HepG2 (cell line): ENCODE results near the gene PTAR1. TPM values are rescaled to one million over a fixed set of nuclear protein-coding genes. Genes with fewer than 3 reads are reported as not detected.

Experiments
- ATF7 ChIP-seq, 2 experiments: fragments of 450-650 bp in 1 of 2; sonication (generic) in 1 of 2; formaldehyde crosslinking in 1 of 2; IDR thresholded peaks; 2 replicates each; pipeline versions ENCODE4 v1.4.0 to v1.6.1; 2016 to 2020; ENCODE audit warnings: antibody characterized with exemption in 1 of 2, mild to moderate bottlenecking in 1 of 2, missing genetic modification reagents in 1 of 2
- DNMT3B ChIP-seq: conservative IDR thresholded peaks from 2 replicates; pipeline ENCODE4 v1.6.1; 2016; ENCODE audit warnings: missing biosample characterization, control low read depth
- ERF ChIP-seq: IDR thresholded peaks from 2 replicates; pipeline ENCODE4 v1.6.1; 2018; ENCODE audit warnings: missing biosample characterization, missing genetic modification reagents
- MAF1 ChIP-seq: sonication (generic); formaldehyde crosslinking; IDR thresholded peaks from 2 replicates; pipeline ENCODE4 v1.5.0; 2020; ENCODE audit warnings: missing genetic modification reagents, borderline replicate concordance
- NBN ChIP-seq: fragments of 450-650 bp; conservative IDR thresholded peaks from 2 replicates; pipeline ENCODE4 v1.6.1; 2017
- NONO ChIP-seq, 2 experiments: fragments of 450-650 bp in 1 of 2; sonication (generic) in 1 of 2; formaldehyde crosslinking in 1 of 2; IDR thresholded peaks in 1 of 2; conservative IDR thresholded peaks in 1 of 2; 2 replicates each; pipeline versions ENCODE4 v1.6.1 to v1.8.0; 2017 to 2022; ENCODE audit warnings: mild to moderate bottlenecking in 1 of 2, missing genetic modification reagents in 1 of 2, moderate library complexity in 1 of 2
- NR1H2 ChIP-seq: sonication (generic); formaldehyde crosslinking; IDR thresholded peaks from 2 replicates; pipeline ENCODE4 v1.8.1; 2022; ENCODE audit warnings: low read depth, missing genetic modification reagents, borderline replicate concordance
- POLR2A ChIP-seq, 2 experiments: IDR thresholded peaks; 2 replicates each; pipeline ENCODE4 v1.6.1; 2011; ENCODE audit warnings: low read depth in 2 of 2, low read length in 2 of 2, mild to moderate bottlenecking in 1 of 2, moderate library complexity in 1 of 2; ENCODE audit not compliant: insufficient read depth in 1 of 2
- POLR2G ChIP-seq: fragments of 200-400 bp; formaldehyde crosslinking; IDR thresholded peaks from 2 replicates; pipeline ENCODE4 v1.6.1; 2018; ENCODE audit warnings: mild to moderate bottlenecking, low read depth, low read length, moderate library complexity
- RELA ChIP-seq: sonication (generic); formaldehyde crosslinking; IDR thresholded peaks from 2 replicates; pipeline ENCODE4 v1.4.0; 2020; ENCODE audit warnings: missing genetic modification reagents
- RXRA ChIP-seq: sonication (generic); formaldehyde crosslinking; IDR thresholded peaks from 2 replicates; pipeline ENCODE4 v1.5.1; 2020; ENCODE audit warnings: missing genetic modification reagents
- TCF12 ChIP-seq, 2 experiments: fragments of 450-650 bp in 1 of 2; sonication (generic) in 1 of 2; formaldehyde crosslinking in 1 of 2; IDR thresholded peaks; 2 replicates each; pipeline versions ENCODE4 v1.6.1 to v1.8.0; 2017 to 2022; ENCODE audit warnings: antibody characterized with exemption in 1 of 2, mild to moderate bottlenecking in 1 of 2, missing genetic modification reagents in 1 of 2, moderate library complexity in 1 of 2
- ZBTB7A ChIP-seq: sonication (generic); formaldehyde crosslinking; IDR thresholded peaks from 2 replicates; pipeline ENCODE4 v1.8.0; 2022; ENCODE audit warnings: mild to moderate bottlenecking, missing genetic modification reagents
- ZNF3 ChIP-seq: IDR thresholded peaks from 2 replicates; pipeline ENCODE4 v1.7.0; 2017; ENCODE audit warnings: inconsistent platforms
- ZNF337 ChIP-seq: sonication (generic); formaldehyde crosslinking; IDR thresholded peaks from 2 replicates; pipeline ENCODE4 v1.5.1; 2020; ENCODE audit warnings: missing genetic modification reagents, low read depth, mild to moderate bottlenecking, borderline replicate concordance
- ZNF598 ChIP-seq: sonication (generic); formaldehyde crosslinking; IDR thresholded peaks from 2 replicates; pipeline ENCODE4 v1.5.1; 2020; ENCODE audit warnings: mild to moderate bottlenecking, missing genetic modification reagents, borderline replicate concordance
- ZNF607 ChIP-seq: sonication (generic); formaldehyde crosslinking; IDR thresholded peaks from 2 replicates; pipeline ENCODE4 v1.5.1; 2020; ENCODE audit warnings: missing genetic modification reagents, mild to moderate bottlenecking, borderline replicate concordance
- ZNF749 ChIP-seq: sonication (generic); formaldehyde crosslinking; IDR thresholded peaks from 2 replicates; pipeline ENCODE4 v1.8.0; 2022; ENCODE audit warnings: mild to moderate bottlenecking, missing genetic modification reagents, moderate library complexity, borderline replicate concordance
- ZNF788 ChIP-seq: sonication (generic); formaldehyde crosslinking; IDR thresholded peaks from 2 replicates; pipeline ENCODE4 v1.5.0; 2020; ENCODE audit warnings: mild to moderate bottlenecking, missing genetic modification reagents, borderline replicate concordance
- ZNF790 ChIP-seq: sonication (generic); formaldehyde crosslinking; IDR thresholded peaks from 2 replicates; pipeline ENCODE4 v1.8.0; 2022; ENCODE audit warnings: missing genetic modification reagents, mild to moderate bottlenecking, borderline replicate concordance
- ZSCAN21 ChIP-seq: sonication (generic); formaldehyde crosslinking; IDR thresholded peaks from 2 replicates; pipeline ENCODE4 v1.8.0; 2022; ENCODE audit warnings: mild to moderate bottlenecking, missing genetic modification reagents, moderate library complexity, borderline replicate concordance
- polyA plus RNA-seq, 8 experiments: library from polyadenylated mRNA; depleted of rRNA in 3 of 8; stranded (reverse) in 7 of 8; unstranded in 1 of 8; fragments of >200 nt; fragmentation: Illumina TruSeq in 4 of 8; extraction: Trizol in 4 of 8; gene quantifications; 2 replicates each; pipeline versions ENCODE4 v1.2.1 to v1.2.3, GENCODE V29; 2011 to 2016; ENCODE audit warnings: low read depth in 4 of 8, missing spikeins in 1 of 8, mixed read lengths in 1 of 8; ENCODE audit not compliant: insufficient read depth in 1 of 8
- total RNA-seq, 5 experiments: library from RNA; depleted of rRNA; stranded (reverse); fragments of >200 nt; fragmentation: Illumina TruSeq; extraction: Trizol; gene quantifications; 2 replicates each; pipeline ENCODE4 v1.2.3, GENCODE V29; 2016; ENCODE audit warnings: low read depth in 1 of 5
- TF ChIP-seq, protein P1 (sequence below): sonication (generic); formaldehyde crosslinking; IDR thresholded peaks from 2 replicates; pipeline ENCODE4 v1.5.0; 2020; ENCODE audit warnings: missing genetic modification reagents, mild to moderate bottlenecking, borderline replicate concordance
- TF ChIP-seq, protein P2 (sequence below): sonication (generic); formaldehyde crosslinking; IDR thresholded peaks from 2 replicates; pipeline ENCODE4 v1.4.0; 2020; ENCODE audit warnings: mild to moderate bottlenecking, missing genetic modification reagents
- TF ChIP-seq, protein P3 (sequence below), 2 experiments: sonication (generic) in 1 of 2; formaldehyde crosslinking in 1 of 2; IDR thresholded peaks; 2 replicates each; pipeline versions ENCODE4 v1.4.0 to v1.6.1; 2016 to 2020; ENCODE audit warnings: borderline replicate concordance in 1 of 2, low read depth in 1 of 2, mild to moderate bottlenecking in 1 of 2, missing genetic modification reagents in 1 of 2

PTAR1 gene
- total and polyA plus RNA-seq, 2 of the 13 experiments (the other 11 are each of a cell fraction or from before 2014, with no cell fraction given), result 26.5 to 42.1 TPM

DNA sequence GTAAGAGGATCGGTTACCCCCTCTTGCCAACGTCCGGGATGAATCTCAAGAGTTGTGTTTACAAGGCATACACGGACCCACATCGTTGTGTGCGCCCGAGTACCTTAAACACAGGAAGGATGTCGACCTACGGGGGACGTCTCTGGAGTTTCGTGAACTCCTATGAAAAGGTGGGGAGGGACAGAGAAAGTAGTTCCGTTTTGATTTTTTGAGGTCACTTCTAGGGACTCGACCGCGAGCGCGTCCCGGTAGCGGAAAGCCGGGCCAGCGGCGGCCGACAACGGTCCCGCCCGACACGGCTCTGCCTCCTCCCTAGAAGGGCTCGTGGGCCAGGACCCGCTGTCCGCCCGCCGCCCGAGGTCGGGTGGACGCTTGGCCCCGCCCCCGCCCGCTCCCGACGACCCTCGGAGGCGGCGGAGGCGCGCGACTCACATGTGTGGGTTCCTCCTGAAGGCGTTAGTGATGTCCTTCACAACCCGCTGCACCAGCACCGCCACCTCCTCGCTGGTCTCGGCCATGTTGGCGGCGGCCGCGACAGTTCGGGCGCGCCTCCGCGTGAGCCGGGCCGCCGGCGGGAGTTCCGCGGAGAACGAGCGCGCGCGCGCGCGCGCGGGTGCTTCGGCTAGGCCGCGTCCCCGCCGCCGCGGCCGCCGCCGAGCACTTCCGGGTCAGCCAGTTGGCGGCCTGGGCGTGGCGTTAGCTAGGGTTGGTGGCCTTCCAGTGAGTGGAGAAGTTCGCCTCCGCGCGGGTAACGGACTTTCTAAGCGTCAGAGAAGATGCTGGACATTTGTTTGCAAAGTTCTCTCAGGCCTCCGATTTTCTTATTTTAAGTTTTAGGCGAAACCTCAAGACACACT, at the start of gene PTAR1 (continued):
- TF ChIP-seq DNMT3B (CRISPR knock-in tag), result no peak
- no peak for TF ChIP-seq RELA
- TF ChIP-seq, protein P1, sequence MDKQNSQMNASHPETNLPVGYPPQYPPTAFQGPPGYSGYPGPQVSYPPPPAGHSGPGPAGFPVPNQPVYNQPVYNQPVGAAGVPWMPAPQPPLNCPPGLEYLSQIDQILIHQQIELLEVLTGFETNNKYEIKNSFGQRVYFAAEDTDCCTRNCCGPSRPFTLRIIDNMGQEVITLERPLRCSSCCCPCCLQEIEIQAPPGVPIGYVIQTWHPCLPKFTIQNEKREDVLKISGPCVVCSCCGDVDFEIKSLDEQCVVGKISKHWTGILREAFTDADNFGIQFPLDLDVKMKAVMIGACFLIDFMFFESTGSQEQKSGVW (CRISPR knock-in tag), result no peak
- TF ChIP-seq, protein P2, sequence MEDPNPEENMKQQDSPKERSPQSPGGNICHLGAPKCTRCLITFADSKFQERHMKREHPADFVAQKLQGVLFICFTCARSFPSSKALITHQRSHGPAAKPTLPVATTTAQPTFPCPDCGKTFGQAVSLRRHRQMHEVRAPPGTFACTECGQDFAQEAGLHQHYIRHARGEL (CRISPR knock-in tag), result no peak
- TF ChIP-seq ZNF598, result no peak
- peak; percentile 27; the same call in 1 of the 2 replicates for TF ChIP-seq ZNF749 (CRISPR knock-in tag)
- no peak for TF ChIP-seq RXRA (CRISPR knock-in tag)
- peak; percentile 79 to 81 for TF ChIP-seq POLR2A (IDR thresholded peaks at IDR 0.05; ENCODE audit: insufficient read depth in 1 of 2, low read depth in 2 of 2, low read length in 2 of 2)
- TF ChIP-seq MAF1 (CRISPR knock-in tag), result no peak
- TF ChIP-seq TCF12 (IDR thresholded peaks at IDR 0.05), result no peak
- TF ChIP-seq TCF12 (CRISPR knock-in tag; IDR thresholded peaks at IDR 0.05), result no peak; the same call in 1 of the 2 replicates
- no peak for TF ChIP-seq ZNF790 (CRISPR knock-in tag)
- peak; percentile 52; the same call in 1 of the 2 replicates for TF ChIP-seq ZSCAN21 (CRISPR knock-in tag)
- TF ChIP-seq ZNF607, result peak; percentile 85
- TF ChIP-seq POLR2G, result peak; percentile 90
- TF ChIP-seq NONO (IDR thresholded peaks at IDR 0.05), result no peak
- 0 out of 2 replicates have a peak, but pooled peaks have one; percentile 19 for TF ChIP-seq NONO (CRISPR knock-in tag; conservative IDR thresholded peaks at IDR 0.05)
- TF ChIP-seq NBN, result no peak
- TF ChIP-seq ZNF337 (CRISPR knock-in tag), result no peak
- TF ChIP-seq NR1H2 (CRISPR knock-in tag), result no peak
- no peak for TF ChIP-seq ZBTB7A (CRISPR knock-in tag)
- TF ChIP-seq ZNF788, result no peak
- TF ChIP-seq, protein P3, sequence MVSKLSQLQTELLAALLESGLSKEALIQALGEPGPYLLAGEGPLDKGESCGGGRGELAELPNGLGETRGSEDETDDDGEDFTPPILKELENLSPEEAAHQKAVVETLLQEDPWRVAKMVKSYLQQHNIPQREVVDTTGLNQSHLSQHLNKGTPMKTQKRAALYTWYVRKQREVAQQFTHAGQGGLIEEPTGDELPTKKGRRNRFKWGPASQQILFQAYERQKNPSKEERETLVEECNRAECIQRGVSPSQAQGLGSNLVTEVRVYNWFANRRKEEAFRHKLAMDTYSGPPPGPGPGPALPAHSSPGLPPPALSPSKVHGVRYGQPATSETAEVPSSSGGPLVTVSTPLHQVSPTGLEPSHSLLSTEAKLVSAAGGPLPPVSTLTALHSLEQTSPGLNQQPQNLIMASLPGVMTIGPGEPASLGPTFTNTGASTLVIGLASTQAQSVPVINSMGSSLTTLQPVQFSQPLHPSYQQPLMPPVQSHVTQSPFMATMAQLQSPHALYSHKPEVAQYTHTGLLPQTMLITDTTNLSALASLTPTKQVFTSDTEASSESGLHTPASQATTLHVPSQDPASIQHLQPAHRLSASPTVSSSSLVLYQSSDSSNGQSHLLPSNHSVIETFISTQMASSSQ (IDR thresholded peaks at IDR 0.05; ENCODE audit: low read depth), result no peak
- TF ChIP-seq, protein P3 (CRISPR knock-in tag; IDR thresholded peaks at IDR 0.05; ENCODE audit: borderline replicate concordance), result peak; percentile 36; the same call in 1 of the 2 replicates
- no peak; the same call in 1 of the 2 replicates for TF ChIP-seq ERF
- no peak for TF ChIP-seq ZNF3 (CRISPR knock-in tag)
- TF ChIP-seq ATF7 (IDR thresholded peaks at IDR 0.05), result no peak
- no peak for TF ChIP-seq ATF7 (CRISPR knock-in tag; IDR thresholded peaks at IDR 0.05)
